H9 (cell line): Measurements from ENCODE around the gene BBS1. TPM values are rescaled to one million over a fixed set of nuclear protein-coding genes. Genes with fewer than 3 reads are reported as not detected.

Experiments used
- DNase-seq: peaks from one replicate; pipeline ENCODE4 v3.0.0-alpha.2; 2017
- H2AFZ ChIP-seq: one replicate; pipeline ENCODE4 v1.6.1; 2013; ENCODE audit warnings: mild to moderate bottlenecking, low read length, control low read depth, moderate library complexity
- H2AK5ac ChIP-seq: 2 replicates; pipeline ENCODE4 v1.6.1; 2013; ENCODE audit warnings: low read length, control low read depth, mixed read lengths; ENCODE audit not compliant: insufficient read length
- H2BK120ac ChIP-seq: one replicate; pipeline ENCODE4 v1.6.1; 2013; ENCODE audit warnings: low read depth, mild to moderate bottlenecking, low read length, control low read depth, inconsistent platforms; ENCODE audit not compliant: poor library complexity, severe bottlenecking
- H2BK12ac ChIP-seq: 2 replicates; pipeline ENCODE4 v1.6.1; 2013; ENCODE audit warnings: low read length, control low read depth, mixed read lengths, low read depth; ENCODE audit not compliant: insufficient read length
- H2BK15ac ChIP-seq: 2 replicates; pipeline ENCODE4 v1.6.1; 2013; ENCODE audit warnings: low read depth, low read length, control low read depth
- H2BK20ac ChIP-seq: one replicate; pipeline ENCODE4 v1.6.1; 2013; ENCODE audit warnings: low read depth, mild to moderate bottlenecking, low read length, control low read depth, inconsistent platforms; ENCODE audit not compliant: poor library complexity, severe bottlenecking
- H2BK5ac ChIP-seq: 2 replicates; pipeline ENCODE4 v1.6.1; 2013; ENCODE audit warnings: low read length, control low read depth, mixed read lengths; ENCODE audit not compliant: insufficient read length
- H3K14ac ChIP-seq: 2 replicates; pipeline ENCODE4 v1.6.1; 2013; ENCODE audit warnings: low read length, control low read depth; ENCODE audit not compliant: insufficient read depth
- H3K18ac ChIP-seq: 2 replicates; pipeline ENCODE4 v1.6.1; 2013; ENCODE audit warnings: low read depth, mild to moderate bottlenecking, mixed read lengths, low read length, control low read depth; ENCODE audit not compliant: insufficient read length
- H3K23ac ChIP-seq: 2 replicates; pipeline ENCODE4 v1.6.1; 2013; ENCODE audit warnings: low read length, control low read depth, mixed read lengths, low read depth; ENCODE audit not compliant: insufficient read length
- H3K23me2 ChIP-seq: 2 replicates; pipeline ENCODE4 v1.6.1; 2013; ENCODE audit warnings: low read depth, mild to moderate bottlenecking, mixed read lengths, low read length, control low read depth; ENCODE audit not compliant: insufficient read length, poor library complexity, severe bottlenecking
- H3K27ac ChIP-seq: 2 replicates; pipeline ENCODE4 v1.5.1; 2013; ENCODE audit warnings: low read length, control low read depth, mixed read lengths, low read depth; ENCODE audit not compliant: insufficient read length
- H3K27me3 ChIP-seq: 2 replicates; pipeline ENCODE4 v1.6.1; 2013; ENCODE audit warnings: low read length, control low read depth, inconsistent platforms; ENCODE audit not compliant: insufficient read depth
- H3K4ac ChIP-seq: 2 replicates; pipeline ENCODE4 v1.6.1; 2013; ENCODE audit warnings: low read depth, mild to moderate bottlenecking, control low read depth, inconsistent platforms, low read length, moderate library complexity
- H3K4me1 ChIP-seq: 2 replicates; pipeline ENCODE4 v1.6.1; 2013; ENCODE audit warnings: low read length, control low read depth, inconsistent platforms; ENCODE audit not compliant: insufficient read depth
- H3K4me2 ChIP-seq: 2 replicates; pipeline ENCODE4 v1.6.1; 2013; ENCODE audit warnings: low read length, control low read depth, mixed read lengths; ENCODE audit not compliant: insufficient read length, insufficient read depth
- H3K56ac ChIP-seq: 2 replicates; pipeline ENCODE4 v1.6.1; 2013; ENCODE audit warnings: low read depth, mild to moderate bottlenecking, mixed read lengths, low read length, control low read depth; ENCODE audit not compliant: insufficient read length
- H3K79me1 ChIP-seq: 2 replicates; pipeline ENCODE4 v1.6.1; 2013; ENCODE audit warnings: low read depth, mild to moderate bottlenecking, moderate library complexity, low read length, control low read depth, inconsistent platforms; ENCODE audit not compliant: insufficient read depth, poor library complexity, severe bottlenecking
- H3K79me2 ChIP-seq: 2 replicates; pipeline ENCODE4 v1.6.1; 2013; ENCODE audit warnings: low read length, control low read depth, inconsistent platforms; ENCODE audit not compliant: insufficient read depth
- H3K9ac ChIP-seq: 2 replicates; pipeline ENCODE4 v1.6.1; 2013; ENCODE audit warnings: low read length, control low read depth, mixed read lengths; ENCODE audit not compliant: insufficient read length; ENCODE audit errors: extremely low read depth
- H3K9me3 ChIP-seq: one replicate; pipeline ENCODE4 v1.6.1; 2013; ENCODE audit warnings: low read depth, low read length, inconsistent platforms; ENCODE audit not compliant: control insufficient read depth
- H3T11ph ChIP-seq: one replicate; pipeline ENCODE4 v1.6.1; 2013; ENCODE audit warnings: mild to moderate bottlenecking, low read length, control low read depth, inconsistent platforms
- H4K20me1 ChIP-seq: one replicate; pipeline ENCODE4 v1.6.1; 2013; ENCODE audit not compliant: control insufficient read depth, insufficient read length, insufficient read depth
- H4K5ac ChIP-seq: 2 replicates; pipeline ENCODE4 v1.6.1; 2013; ENCODE audit warnings: low read depth, mild to moderate bottlenecking, mixed read lengths, low read length, control low read depth; ENCODE audit not compliant: insufficient read length
- H4K8ac ChIP-seq: replicated peaks from 2 replicates; pipeline ENCODE4 v1.6.1; 2013; ENCODE audit warnings: low read length, control low read depth, mixed read lengths, low read depth; ENCODE audit not compliant: insufficient read length
- H4K91ac ChIP-seq: 2 replicates; pipeline ENCODE4 v1.6.1; 2013; ENCODE audit warnings: low read depth, mild to moderate bottlenecking, moderate library complexity, mixed read lengths, low read length, control low read depth; ENCODE audit not compliant: insufficient read length
- H3K27ac Mint-ChIP-seq, 3 experiments: 2 replicates in 2 of 3; 3 replicates in 1 of 3; pipeline ENCODE4 v1.8.0; 2020 to 2021; ENCODE audit warnings: mixed read lengths in 3 of 3, mild to moderate bottlenecking in 1 of 3, moderate library complexity in 1 of 3
- H3K27me3 Mint-ChIP-seq: 2 replicates; pipeline ENCODE4 v1.8.0; 2021; ENCODE audit warnings: low read depth, mild to moderate bottlenecking, moderate library complexity, mixed read lengths
- H3K36me3 Mint-ChIP-seq, 3 experiments: 2 replicates in 2 of 3; 3 replicates in 1 of 3; pipeline ENCODE4 v1.8.0; 2020 to 2021; ENCODE audit warnings: low read depth in 3 of 3, mixed read lengths in 3 of 3; ENCODE audit not compliant: insufficient read depth in 1 of 3
- H3K4me1 Mint-ChIP-seq, 2 experiments: 2 replicates each; pipeline ENCODE4 v1.8.0; 2020; ENCODE audit warnings: mixed read lengths in 2 of 2
- H3K4me3 Mint-ChIP-seq, 2 experiments: 2 replicates in 1 of 2; 3 replicates in 1 of 2; pipeline ENCODE4 v1.8.0; 2020 to 2021; ENCODE audit warnings: mild to moderate bottlenecking in 2 of 2, mixed read lengths in 2 of 2, moderate library complexity in 1 of 2
- H3K9me3 Mint-ChIP-seq, 2 experiments: 2 replicates in 1 of 2; 3 replicates in 1 of 2; pipeline ENCODE4 v1.8.0; 2020; ENCODE audit warnings: mild to moderate bottlenecking in 2 of 2, mixed read lengths in 2 of 2, moderate library complexity in 1 of 2
- CTCF ChIP-seq: fragments of 200-600 bp; sonication (generic); conservative IDR thresholded peaks from 3 replicates; pipeline ENCODE4 v1.8.0; 2021; ENCODE audit warnings: antibody characterized with exemption, mild to moderate bottlenecking
- WGBS: extraction: QIAGEN DNeasy Blood & Tissue Kit; methylation state at CpG from one replicate; pipeline ENCODE4 v1.1.7; 2013; ENCODE audit warnings: missing lambda C conversion rate, low lambda C conversion rate, mixed read lengths; ENCODE audit not compliant: insufficient read length; ENCODE audit errors: extremely low coverage; 5-methylcytosine and 5-hydroxymethylcytosine counted together
- total RNA-seq: library from RNA; stranded (reverse); gene quantifications from 2 replicates; pipeline ENCODE4 v1.2.1, GENCODE V29; 2021

Gene BBS1
- total RNA-seq, 1 experiment from 2014 or later = 27.2 TPM

GRCh38 chr11:66557733-66558326, 47.4 kb downstream of the BBS1 start:
- Histone ChIP-seq H3K27me3 (no peaks in the 10 kb centered on the region), H3K56ac (no peak overlapping the region), H3K79me1 (no peaks in the 10 kb centered on the region), H2AFZ (no peak overlapping the region), H2AK5ac (no peak overlapping the region), H2BK15ac (no peak overlapping the region), H2BK20ac (no peak overlapping the region), H3K9me3 (no peaks in the 10 kb centered on the region), H4K5ac (no peak overlapping the region), H2BK12ac (no peak overlapping the region), H4K8ac (no peak overlapping the region), H3K18ac (no peak overlapping the region), H2BK120ac (no peak overlapping the region), H3K79me2 (no peaks in the 10 kb centered on the region), H3K27ac (no peak overlapping the region), H3K23ac (no peak overlapping the region), H4K91ac (no peak overlapping the region), H3T11ph (no peak overlapping the region), H4K20me1 (no peaks in the 10 kb centered on the region), H3K9ac (no peak overlapping the region), H3K23me2 (peaks cover 2% of the 10 kb centered on the region), H2BK5ac (no peak overlapping the region), H3K4me2 (no peak overlapping the region), H3K4me1 (no peaks in the 10 kb centered on the region), H3K4ac (no peak overlapping the region), H3K14ac (no peak overlapping the region)
- no peak for DNase-seq
- no peak overlapping the region; a peak in 1 of 7 replicates for H3K27ac Mint-ChIP-seq
- no peaks in the 10 kb centered on the region for H3K27me3 Mint-ChIP-seq
- H3K9me3 Mint-ChIP-seq = no peaks in the 10 kb centered on the region
- peaks cover 18 to 81% (median 70%) of the 10 kb centered on the region in 3 experiments for H3K36me3 Mint-ChIP-seq
- H3K4me3 Mint-ChIP-seq = no peak overlapping the region
- no CpG with 5 or more reads among the region's 24 CpGs for WGBS
- peaks cover 0 to 6% of the 10 kb centered on the region in 2 experiments; a peak in 1 of 4 replicates for H3K4me1 Mint-ChIP-seq
- TF ChIP-seq CTCF = no peak
